M059J (cell line): ENCODE data around the gene PPP1R14B. TPM values are rescaled to one million over a fixed set of nuclear protein-coding genes. Genes with fewer than 3 reads are reported as not detected.
"Not testable (repeated sequence)": the region's sequence is repeated elsewhere in the genome, so short reads cannot be mapped to it uniquely, and the experiment has no call there.

Source experiments
- DNase-seq: peaks from one replicate; pipeline ENCODE4 v3.0.0-alpha.2; 2012; ENCODE audit warnings: low read depth
- total RNA-seq: library from RNA; depleted of rRNA; stranded (reverse); fragments of >200 nt; shearing (Covaris generic); gene quantifications from 2 replicates; pipeline ENCODE4 v1.2.3, GENCODE V29; 2014

Gene PPP1R14B
- total RNA-seq, 1 experiment from 2014 or later = 263 TPM

- DNase-seq = no peak
Measured at GRCh38 chr11:64260147-64260708, 13.5 kb upstream of the PPP1R14B start.

- DNase-seq = no peak
Measured at GRCh38 chr11:64259533-64260067, 12.9 kb upstream of the PPP1R14B start.

- DNase-seq = no peak
Measured at GRCh38 chr11:64258946-64259532, 12.3 kb upstream of the PPP1R14B start.

- no peak for DNase-seq
Measured at GRCh38 chr11:64258356-64258755, 11.6 kb upstream of the PPP1R14B start.

- no peak for DNase-seq
Measured at GRCh38 chr11:64256300-64256699, 9.6 kb upstream of the PPP1R14B start.

- no peak for DNase-seq
Measured at GRCh38 chr11:64255135-64256128, 8.7 kb upstream of the PPP1R14B start.

- no peak for DNase-seq
Measured at GRCh38 chr11:64254326-64254725, 7.6 kb upstream of the PPP1R14B start.

GRCh38 chr11:64253481-64253880 lies 6.7 kb upstream of the PPP1R14B start:
- DNase-seq = peak; percentile 59

- no peak for DNase-seq
Measured at GRCh38 chr11:64253043-64253442, 6.3 kb upstream of the PPP1R14B start.

GRCh38 chr11:64252003-64252872 lies 5.5 kb upstream of the PPP1R14B start:
- DNase-seq = peak; percentile 58

GRCh38 chr11:64251753-64252002 lies 4.9 kb upstream of the PPP1R14B start:
- DNase-seq = no peak

GRCh38 chr11:64251016-64251752 lies 4.4 kb upstream of the PPP1R14B start, which contains the start of gene PLCB3:
Gene PLCB3, plus strand, starts transcription at chr11:64251530. Its CDS starts 120 bp downstream, at chr11:64251650.
- no peak for DNase-seq

GRCh38 chr11:64250415-64251015 lies 3.8 kb upstream of the PPP1R14B start:
- peak; percentile 40 for DNase-seq

GRCh38 chr11:64249563-64250414 lies 3.0 kb upstream of the PPP1R14B start:
- DNase-seq = no peak

- DNase-seq = no peak
Measured at GRCh38 chr11:64249038-64249437, 2.3 kb upstream of the PPP1R14B start.

- DNase-seq = no peak
Measured at GRCh38 chr11:64248578-64248977, 1.8 kb upstream of the PPP1R14B start.

- no peak for DNase-seq
Measured at GRCh38 chr11:64247729-64248531, 1.2 kb upstream of the PPP1R14B start.

GRCh38 chr11:64246621-64246870 lies 197 bp downstream of the PPP1R14B start:
- not testable (repeated sequence) for DNase-seq
